Epidermal melanocyte (primary cell): ENCODE data around the gene NLRC5.
"Not testable (repeated sequence)": the region's sequence is repeated elsewhere in the genome, so short reads cannot be mapped to it uniquely, and the experiment has no call there.

Source experiments
- DNase-seq: peaks from one replicate; pipeline ENCODE4 v3.0.0; 2011; ENCODE audit warnings: low spot score; ENCODE audit not compliant: insufficient read length

The NLRC5 gene

DNA sequence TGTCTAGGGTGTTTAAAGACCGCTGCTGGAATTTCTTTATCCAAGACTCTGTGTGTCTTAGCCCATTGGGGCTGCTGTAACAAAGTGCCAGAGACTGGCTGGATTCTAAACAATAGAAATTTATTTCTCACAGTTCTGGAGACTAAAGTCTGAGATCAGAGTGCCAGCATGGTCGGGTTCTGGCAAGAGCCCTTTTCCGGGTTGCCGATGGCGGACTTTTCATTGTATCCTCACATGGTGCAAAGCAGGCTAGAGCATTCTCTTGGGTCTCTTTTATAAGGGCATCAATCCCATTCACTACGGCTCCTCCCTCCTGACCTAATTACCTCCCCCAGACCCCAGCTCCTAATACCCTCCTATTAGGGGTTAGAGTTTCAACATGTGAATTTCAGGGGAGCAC, 9.5 kb downstream of the NLRC5 start:
- DNase-seq: no peak

DNA sequence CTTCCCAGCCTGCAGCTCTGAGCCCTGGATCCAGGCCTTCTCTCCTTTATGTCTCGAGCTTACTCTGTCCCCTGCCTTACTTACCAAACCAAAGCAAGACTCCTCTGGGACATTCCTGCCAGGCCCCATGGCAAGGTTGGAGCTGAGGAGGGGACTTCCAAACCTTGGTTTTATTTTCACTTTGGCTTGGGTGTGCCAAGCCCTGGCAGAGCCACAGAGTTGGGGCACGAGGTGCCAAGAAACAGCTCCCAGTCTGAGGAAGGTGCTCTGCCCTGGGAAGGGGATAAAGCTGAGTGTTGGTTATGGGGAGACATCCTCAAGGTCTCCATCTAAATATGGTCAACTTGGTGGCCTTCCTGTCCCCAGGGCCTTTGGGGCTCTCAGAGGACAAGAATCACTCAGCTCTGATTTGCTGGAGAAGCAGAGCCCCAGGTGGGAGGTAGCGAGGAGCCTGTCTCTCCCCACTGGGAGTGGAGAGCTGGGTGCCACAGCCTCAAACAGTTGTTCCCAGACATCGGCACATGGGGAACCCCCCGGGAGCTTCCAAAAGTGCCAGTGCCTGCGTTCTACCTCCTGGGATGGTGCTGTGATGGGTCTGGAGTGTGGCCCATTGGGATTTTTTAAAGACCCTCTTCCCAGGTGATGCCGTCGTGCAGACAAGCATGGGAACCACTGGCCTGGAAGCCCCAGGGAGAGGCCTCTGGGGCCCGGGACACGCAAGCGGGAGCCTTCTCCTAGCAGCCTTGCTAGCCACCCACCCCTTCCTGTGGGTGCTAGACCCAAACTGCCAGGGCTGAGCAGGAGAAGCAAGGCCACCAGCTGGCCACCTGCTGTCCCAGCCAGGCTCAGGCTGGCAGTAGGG, 10.3 kb downstream of the NLRC5 start:
- no peak for DNase-seq

DNA sequence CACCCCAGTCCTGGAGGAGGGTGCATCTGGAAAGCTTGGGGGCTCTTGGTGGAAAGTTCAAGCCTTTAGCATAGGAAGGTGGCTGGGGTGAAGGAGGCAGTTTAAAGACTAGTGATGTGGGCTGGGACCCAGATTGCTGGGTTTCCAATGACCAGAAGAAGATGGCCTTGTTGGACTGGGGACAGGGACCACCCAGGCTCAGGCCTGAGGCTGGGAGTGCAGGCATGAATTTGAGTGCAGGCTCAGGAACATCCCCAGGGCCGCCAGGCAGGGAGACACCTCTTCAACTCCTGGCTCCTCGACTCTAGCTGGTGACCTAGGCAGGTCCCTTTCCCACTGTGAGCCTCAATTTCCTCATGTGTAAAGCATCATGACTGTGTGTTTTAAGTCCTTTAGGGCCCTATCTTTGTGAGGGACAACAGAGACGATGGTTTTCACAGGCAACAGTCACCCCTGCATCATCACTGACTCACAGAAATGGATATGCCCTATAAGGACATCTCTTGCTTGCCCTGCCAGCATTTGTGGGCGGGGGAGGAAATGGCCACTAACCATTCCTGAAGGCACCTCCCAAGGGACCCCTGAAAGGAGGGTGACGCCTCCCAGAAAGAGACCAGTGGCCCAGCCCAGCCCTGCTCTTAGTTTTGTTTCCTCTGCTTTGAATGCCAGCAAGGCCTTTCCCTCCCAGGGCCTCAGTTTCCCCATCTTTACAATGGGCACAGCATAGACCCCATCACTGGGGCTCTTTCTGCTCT, 11.1 kb downstream of the NLRC5 start:
- no peak for DNase-seq

DNA sequence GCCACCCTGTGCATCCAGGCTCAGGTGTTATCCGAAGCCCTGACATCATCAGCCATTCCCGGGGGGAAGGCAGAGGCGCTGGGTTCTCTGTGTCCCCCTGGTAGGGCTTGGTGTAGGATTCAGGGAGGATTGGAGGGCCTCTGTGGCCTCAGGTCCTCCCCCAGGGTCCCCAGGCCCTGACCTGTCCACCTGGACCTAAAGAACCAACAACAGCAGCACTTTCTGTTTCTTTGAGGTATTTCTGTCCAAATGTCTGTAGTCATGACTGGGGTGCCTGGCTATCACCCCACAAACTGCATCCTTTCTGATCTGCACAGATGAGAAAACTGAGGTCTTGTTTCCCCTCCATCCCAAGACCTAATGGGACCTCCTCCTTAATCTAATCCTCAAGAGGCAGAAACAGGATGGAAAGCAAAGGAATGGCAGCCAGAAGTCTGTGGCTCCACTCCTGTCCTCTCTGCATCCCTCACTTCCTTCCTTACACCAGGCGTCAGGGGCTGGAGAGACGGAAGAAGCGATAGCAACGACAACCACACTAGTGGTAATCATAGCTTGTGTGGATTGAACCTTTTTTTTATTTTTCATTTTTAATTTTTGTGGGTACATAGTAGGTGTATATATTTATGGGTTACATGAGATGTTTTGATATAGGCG, 11.8 kb downstream of the NLRC5 start:
- no peak for DNase-seq

DNA sequence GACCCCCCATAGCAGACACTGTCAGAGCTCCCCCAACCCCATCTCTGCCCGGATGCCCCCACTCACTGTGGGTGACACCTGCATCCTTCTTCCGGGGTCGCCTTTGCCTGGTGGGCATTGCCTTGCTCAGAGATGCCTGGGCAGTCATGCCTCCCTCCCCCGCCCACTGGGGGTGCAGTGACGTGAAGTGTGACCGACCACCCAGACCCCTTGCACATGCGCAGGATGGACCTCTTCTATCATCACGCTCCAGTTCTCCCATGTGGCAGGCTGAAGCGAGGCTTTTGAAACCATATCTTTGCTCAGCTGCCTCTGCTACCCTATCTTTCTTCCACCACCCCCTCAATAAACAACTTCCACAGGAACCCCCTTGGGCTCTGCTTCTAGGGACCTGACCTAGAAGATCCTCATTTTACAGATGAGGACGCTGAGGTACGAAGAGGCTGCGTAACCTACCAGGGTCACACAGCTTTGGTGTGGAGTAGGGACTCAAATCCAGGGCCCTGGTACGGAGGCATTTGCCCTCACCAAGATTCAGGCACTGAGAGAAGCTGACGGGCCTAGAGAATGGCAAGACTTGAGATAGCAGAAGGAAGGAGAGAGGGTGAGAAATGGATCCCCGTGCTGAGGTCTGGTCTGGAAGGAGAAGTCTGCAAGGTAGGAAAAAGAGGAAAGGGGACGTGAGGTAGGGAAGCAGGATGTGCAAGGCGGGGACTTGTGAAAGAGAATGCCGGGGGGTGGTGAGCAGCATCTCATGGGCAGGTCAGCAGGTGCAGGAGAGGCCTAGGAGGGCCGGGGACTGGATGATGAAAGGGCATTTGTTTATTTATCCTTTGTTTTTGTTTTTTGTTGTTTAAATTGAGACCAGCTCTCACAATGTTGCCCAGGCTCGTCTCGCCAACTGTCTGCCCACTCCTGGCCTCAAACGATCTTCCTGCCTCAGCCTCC, 14.4 kb downstream of the NLRC5 start:
- no peak for DNase-seq

DNA sequence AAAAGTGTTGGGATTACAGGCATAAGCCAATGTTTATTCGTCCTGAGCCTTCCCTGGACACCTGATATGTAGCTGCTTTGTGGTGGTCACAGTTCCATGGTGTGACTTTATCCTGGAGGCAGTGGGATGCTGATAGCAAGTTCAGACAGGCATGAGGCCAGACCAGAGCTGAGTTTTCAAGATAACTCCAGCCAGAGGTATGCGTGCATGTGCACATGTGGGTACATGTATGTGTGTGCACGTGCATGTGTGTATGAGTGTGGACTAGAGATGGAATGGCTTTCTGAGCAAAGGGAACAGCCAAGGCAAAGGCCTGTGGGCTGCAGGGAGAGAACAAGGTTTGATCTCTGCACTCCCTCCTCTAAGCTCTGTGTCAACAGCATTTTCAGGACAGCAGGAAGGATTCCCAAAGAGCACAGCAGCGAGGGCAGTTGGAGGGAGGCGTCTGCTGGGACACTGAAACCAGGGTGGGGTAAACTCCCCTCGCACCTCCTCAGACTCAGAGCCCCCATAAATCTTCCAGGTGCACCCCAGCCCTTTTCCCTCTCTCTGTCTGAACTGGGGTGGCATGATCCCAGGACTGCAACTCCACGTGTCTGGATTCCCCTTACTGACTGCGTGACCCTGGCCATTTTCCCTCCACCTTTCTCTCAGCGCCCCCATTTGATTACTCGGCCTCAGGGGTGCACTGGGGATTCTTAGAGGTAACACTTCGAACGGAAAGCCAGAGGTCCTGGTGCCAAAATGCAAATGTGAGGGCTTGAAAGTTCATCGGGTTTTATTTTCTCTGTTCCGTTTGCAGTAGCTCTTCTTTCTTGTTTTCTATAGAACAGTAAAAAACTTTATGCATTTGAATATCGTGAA, 15.3 kb downstream of the NLRC5 start:
- DNase-seq: no peak

DNA sequence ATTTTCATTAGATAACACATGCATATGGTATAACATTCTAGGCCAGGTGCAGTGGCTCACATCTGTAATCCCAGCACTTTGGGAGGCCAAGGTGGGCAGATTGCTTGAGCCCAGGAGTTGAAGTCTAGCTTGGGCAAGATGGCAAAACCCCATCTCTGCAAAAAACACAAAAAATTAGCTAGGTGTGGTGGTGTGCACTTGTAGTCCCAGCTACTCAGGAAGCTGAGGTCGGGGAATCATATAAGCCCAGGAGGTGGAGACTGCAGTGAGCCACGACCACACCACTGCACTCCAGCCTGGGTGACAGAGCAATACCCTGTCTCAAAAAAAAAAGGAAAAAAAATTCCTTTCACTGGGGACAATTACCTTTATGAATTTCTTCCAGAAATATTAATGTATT, 16.2 kb downstream of the NLRC5 start:
- not testable (repeated sequence) for DNase-seq

DNA sequence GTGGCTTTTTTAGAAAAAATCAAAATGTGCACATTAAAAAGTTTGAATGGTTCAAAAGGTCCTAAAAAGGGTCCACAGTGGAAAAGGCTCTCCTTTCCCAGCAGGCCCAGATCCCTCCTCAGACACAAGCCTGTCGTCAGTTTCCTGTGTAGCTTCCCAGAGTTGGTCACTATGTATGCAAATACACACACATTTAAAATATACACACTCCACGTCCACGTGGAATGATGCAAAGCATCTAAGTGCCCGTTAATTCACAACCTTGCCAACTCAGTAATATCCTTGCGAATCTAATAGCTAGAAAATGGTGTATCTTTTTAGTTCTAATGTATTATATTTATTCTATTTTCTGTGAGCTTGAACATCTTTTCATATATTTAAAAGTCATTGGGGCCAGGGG, 17.7 kb downstream of the NLRC5 start:
- no peak for DNase-seq

DNA sequence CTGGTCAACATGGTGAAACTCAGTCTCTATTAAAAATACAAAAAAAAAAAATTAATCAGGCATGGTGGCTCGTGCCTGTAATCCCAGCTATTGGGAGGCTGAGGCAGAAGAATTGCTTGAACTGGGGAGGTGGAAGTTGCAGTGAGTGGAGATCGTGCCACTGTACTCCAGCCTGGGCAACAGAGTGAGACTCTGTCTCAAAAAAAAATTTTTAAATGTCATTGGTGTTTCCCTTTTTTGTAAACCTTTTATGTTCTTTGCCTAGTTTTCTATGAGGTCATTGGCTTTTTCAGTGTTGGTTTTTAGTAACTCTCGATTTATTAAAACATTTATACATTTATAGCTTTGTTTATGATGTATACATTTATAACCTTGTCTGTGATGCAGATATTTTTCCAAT, 18.2 kb downstream of the NLRC5 start:
- DNase-seq: no peak

DNA sequence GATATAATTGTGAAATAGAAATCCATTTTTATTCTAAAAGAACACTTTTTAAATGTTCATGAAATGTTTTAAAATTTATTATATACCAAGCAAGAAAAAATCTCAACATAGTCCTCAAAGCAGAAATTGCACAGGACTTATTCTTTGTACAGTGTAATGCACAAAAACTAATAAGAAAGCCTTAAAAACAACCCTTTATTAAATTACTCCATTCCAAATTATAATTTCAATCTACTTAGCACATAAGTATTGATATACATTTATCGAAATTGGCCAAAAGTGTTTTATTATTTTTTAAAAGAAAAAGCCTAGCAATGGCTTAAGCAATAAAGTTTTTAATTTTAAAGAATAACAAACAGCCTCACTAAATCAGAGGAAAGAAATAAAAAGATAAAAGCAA, 19.1 kb downstream of the NLRC5 start:
- DNase-seq: no peak

DNA sequence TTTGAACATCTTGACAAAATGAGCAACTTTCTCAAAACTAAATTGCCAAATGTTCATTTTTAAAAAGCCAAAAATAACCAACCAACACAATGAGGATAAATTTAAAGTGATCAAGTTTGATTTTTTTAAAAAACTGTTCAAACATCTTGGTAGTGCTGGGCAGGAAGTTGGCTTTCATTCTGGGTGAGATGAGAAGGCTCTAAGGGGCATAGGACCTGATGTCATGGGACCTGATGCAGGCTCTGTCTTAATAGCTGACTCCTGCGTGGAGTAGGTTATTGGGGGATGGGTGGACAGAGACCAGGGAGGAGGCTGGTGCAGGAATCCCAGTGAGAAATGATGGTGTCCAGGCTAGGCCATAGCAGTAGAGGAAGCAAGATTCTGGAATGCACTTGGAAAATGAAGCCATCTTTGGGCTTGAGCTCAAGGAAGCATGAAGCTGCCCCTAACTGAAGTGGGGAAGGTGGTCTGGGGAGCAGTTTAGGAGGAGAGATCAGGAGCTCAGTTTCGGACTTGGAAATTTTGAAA, 20.4 kb downstream of the NLRC5 start:
- no peak for DNase-seq

DNA sequence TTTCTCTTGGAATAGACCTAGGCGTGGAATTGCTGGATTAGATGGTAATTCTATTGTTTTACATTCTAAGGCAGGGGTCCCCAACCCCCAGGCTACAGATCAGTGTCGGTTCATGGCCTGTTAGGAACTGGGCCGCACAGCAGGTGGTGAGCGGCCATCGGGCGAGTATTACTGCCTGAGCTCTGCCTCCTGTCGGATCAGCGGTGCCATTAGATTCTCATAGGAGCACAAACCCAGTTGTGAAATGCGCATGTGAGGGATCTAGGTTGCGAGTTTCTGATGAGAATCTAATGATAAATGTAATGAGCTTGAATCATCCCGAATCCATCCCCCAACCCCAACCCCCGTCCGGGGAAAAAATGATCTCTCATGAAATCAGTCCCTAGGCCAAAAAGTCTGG, 23.0 kb downstream of the NLRC5 start:
- DNase-seq: no peak

DNA sequence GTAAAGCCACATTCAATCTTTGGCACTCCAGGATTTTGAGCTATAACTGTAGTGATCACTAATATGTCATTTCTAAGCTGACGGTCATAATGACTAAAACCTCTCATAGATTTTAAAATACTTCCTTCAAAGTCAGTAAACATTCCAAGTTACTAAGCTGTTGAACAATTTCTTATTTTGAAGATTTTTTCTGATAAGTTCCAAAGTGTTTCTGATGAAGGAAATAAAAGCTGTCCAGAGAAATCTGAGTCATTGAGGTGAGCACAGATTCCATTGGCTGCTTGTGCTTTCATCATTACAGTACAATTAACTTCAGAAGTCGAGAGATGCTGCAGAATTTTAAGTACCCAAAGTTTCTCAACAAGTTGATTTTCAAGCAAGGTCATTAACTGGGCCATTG, 23.9 kb downstream of the NLRC5 start:
- DNase-seq: no peak

DNA sequence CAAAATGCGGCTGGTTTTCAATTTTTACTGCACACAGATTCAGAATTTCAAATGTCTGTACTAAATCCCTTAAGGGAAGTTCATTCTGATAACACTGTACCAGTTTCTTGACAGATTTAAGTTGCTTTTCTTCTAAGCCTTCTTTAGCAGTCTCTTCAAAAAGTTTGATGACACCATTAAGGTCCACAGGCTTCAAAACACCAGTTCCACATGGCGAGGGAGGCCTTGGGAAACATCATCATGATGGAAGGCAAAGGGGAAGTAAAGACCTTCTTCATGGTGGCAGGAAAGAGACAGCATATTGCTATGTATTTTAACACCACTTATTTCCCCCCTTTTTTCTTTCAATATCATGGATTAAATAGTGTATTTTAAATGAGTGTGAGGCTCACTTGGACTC, 24.5 kb downstream of the NLRC5 start:
- no peak for DNase-seq

DNA sequence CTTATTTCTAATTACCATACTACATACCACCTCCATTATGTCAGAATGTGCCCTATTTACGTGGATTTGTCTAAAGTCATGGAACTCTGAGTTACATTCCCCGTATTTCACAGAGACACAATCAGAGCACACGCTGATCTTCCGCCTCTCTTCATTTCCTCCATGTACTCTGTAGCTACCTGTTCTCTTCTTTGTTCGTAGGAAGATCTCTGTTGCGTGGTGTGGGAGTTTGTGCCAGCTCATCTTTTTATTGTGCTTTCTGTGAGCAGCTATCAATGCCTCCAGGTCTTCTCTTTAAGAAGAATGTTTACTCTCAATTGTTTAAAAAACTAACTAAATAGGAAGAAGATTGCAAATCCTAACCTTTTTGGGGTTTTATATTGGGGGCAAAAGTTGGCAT, 26.9 kb downstream of the NLRC5 start:
- DNase-seq: no peak

DNA sequence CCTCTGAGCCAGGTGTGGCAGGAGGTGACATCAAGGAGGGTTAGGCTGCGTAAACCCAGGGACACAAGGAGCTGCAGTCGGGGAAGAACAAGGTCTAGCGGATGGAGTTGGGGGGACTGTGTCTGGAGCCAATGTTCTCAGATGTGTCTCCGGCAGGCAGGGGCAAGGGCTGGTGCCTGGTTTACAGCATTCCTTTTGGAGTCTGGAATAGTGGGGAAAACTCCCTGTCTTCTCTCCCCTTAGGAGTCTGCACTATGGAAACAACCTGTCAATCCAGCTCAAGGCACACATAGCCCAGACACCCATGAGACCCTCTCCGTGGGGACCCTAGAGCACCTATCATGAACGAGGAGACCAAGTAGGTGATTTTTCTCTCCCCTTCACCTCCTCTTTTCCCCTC, 27.5 kb downstream of the NLRC5 start:
- DNase-seq: no peak

DNA sequence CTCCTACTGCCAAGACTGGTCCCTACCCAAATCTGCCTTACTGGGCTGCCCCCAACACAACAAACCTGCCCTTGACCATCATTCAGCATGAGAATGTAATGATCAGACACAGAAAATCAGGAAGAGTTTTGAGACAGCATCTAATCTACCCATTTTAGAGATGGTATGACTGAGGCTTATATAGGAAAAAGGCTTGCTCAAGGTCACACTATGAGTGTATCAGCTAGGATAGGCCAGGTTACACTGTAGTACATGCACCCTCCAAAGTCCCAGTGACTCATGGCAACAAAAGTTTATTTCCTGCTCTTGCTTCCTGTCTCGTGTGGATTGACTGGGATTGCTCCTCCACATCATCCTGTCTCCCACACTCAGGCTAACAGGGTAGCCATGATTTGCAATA, 27.9 kb downstream of the NLRC5 start:
- no peak for DNase-seq

DNA sequence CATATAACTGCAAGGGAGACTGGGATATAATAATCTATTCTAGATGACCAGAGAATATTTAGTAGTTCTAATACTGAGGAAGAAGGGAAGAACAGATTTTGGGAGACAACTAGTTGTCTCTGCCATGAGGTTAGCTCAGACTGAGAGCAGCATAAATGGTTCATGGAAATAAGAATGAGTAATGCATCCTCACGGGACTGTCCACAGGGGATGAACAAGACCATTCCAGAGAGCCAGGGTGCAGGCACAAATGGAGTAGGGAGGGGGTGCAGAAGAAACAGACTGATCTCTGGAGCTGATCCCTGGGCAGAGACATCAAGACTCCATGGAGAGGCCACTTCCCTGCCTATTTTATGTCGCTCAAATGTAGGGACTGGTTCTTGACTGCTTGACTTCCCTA, 30.4 kb downstream of the NLRC5 start:
- DNase-seq: no peak

DNA sequence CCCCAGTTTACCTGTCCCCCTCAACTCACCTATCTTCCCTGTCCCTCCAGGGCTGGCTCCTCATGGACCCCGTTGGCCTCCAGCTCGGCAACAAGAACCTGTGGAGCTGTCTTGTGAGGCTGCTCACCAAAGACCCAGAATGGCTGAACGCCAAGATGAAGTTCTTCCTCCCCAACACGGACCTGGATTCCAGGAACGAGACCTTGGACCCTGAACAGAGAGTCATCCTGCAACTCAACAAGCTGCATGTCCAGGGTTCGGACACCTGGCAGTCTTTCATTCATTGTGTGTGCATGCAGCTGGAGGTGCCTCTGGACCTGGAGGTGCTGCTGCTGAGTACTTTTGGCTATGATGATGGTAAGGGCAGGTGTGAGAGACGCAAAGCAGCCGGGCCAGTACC, 31.3 kb downstream of the NLRC5 start:
- DNase-seq: no peak

DNA sequence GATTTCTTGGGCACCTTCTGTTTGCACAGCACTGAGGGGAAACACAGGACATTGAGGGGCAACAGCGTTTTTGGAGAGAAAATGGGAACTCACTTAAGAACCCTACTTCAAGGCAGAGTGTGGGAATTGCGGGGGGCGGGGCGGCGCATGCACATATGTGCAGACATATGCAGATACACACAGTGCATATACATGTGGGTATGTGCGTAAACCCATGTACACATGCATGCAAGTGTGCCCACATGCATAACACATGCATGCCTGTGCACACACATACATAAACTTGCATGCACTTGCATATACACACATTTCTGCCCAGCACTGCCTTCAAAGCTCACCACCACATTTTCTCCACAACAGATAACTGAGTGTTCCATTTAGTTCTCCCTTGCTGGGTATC, 32.4 kb downstream of the NLRC5 start:
- no peak for DNase-seq
